HepG2 (cell line): ENCODE measurements around the gene GC. TPM values are rescaled to one million over a fixed set of nuclear protein-coding genes. Genes with fewer than 3 reads are reported as not detected.

ENCODE experiments used
- ATAC-seq: fragments of 200-7000 bp; cut with Tn5 transposase; 3 replicates; pipeline ENCODE4 v1.9.1; 2020; ENCODE audit warnings: mild to moderate bottlenecking, moderate library complexity
- BruUV-seq: library from RNA; stranded (reverse); fragments of 400-500 nt; replicated peaks from 2 replicates; lab custom pipeline; 2021; lab: Mats Ljungman, UMichigan
- CTCF ChIA-PET: fragments of 300-600 bp; formaldehyde crosslinking; extraction: SDS; loops from one replicate; lab custom pipeline; 2021; ENCODE audit warnings: low total read pairs, inconsistent platforms, low intra/inter-chr PET ratio; lab: Yijun Ruan, JAX
- POLR2A ChIA-PET: fragments of 350-600 bp; sonication (Branson Sonifier 250); formaldehyde crosslinking; loops from one replicate; lab custom pipeline; 2020; ENCODE audit warnings: antibody characterized with exemption, inconsistent platforms; lab: Yijun Ruan, JAX
- DNase-seq: peaks from one replicate; pipeline ENCODE4 v3.0.0-alpha.2; 2015; ENCODE audit warnings: low spot score
- FAIRE-seq: peaks from 3 replicates; lab custom pipeline; 2011; peaks lifted over from hg19 to GRCh38; lab: Jason Lieb, UNC
- H2AFZ ChIP-seq: one replicate; pipeline ENCODE4 v1.6.1; 2011; ENCODE audit warnings: low read length, inconsistent platforms
- H3K27ac ChIP-seq: fragments of 300-600 bp; 3 replicates; pipeline ENCODE4 v1.8.0; 2011; ENCODE audit warnings: mixed run types, mild to moderate bottlenecking, mixed read lengths, low read length, inconsistent platforms; ENCODE audit not compliant: insufficient read depth; ENCODE audit errors: extremely low read length
- H3K27me3 ChIP-seq, 2 experiments: fragments of 200-600 bp in 1 of 2; 2 replicates in 1 of 2; 3 replicates in 1 of 2; pipeline versions ENCODE4 v1.6.0 to v1.8.0; 2011; ENCODE audit warnings: low read length in 2 of 2, mild to moderate bottlenecking in 2 of 2, moderate library complexity in 2 of 2, inconsistent platforms in 1 of 2; ENCODE audit not compliant: insufficient read depth in 2 of 2, control insufficient read depth in 1 of 2
- H3K36me3 ChIP-seq, 2 experiments: fragments of 200-600 bp in 1 of 2; replicated peaks in 1 of 2; 2 replicates in 1 of 2; 3 replicates in 1 of 2; pipeline versions ENCODE4 v1.5.1 to v1.8.0; 2011; ENCODE audit warnings: low read length in 2 of 2, inconsistent platforms in 1 of 2; ENCODE audit not compliant: insufficient read depth in 2 of 2, control insufficient read depth in 1 of 2
- H3K4me1 ChIP-seq: 2 replicates; pipeline ENCODE4 v1.5.1; 2012; ENCODE audit warnings: low read length, inconsistent platforms; ENCODE audit not compliant: insufficient read depth
- H3K4me2 ChIP-seq: 2 replicates; pipeline ENCODE4 v1.6.0; 2011; ENCODE audit warnings: low read depth, low read length, inconsistent platforms
- H3K4me3 ChIP-seq, 3 experiments: fragments of 200-600 bp in 1 of 3; sonication (generic), shearing (Covaris generic) in 1 of 3; replicated peaks in 1 of 3; 2 replicates each; pipeline ENCODE4 v1.5.1; 2011 to 2016; ENCODE audit warnings: low read length in 3 of 3, inconsistent platforms in 2 of 3, low read depth in 2 of 3, mild to moderate bottlenecking in 2 of 3, control low read depth in 1 of 3, mixed read lengths in 1 of 3; ENCODE audit not compliant: insufficient read depth in 1 of 3
- H3K79me2 ChIP-seq: one replicate; pipeline ENCODE4 v1.6.1; 2011; ENCODE audit warnings: low read length, inconsistent platforms; ENCODE audit not compliant: insufficient read depth
- H3K9ac ChIP-seq: 2 replicates; pipeline ENCODE4 v1.6.0; 2011; ENCODE audit warnings: mild to moderate bottlenecking, low read depth, low read length, inconsistent platforms; ENCODE audit not compliant: insufficient read depth
- H3K9me3 ChIP-seq: 2 replicates; pipeline ENCODE4 v1.5.1; 2012; ENCODE audit warnings: mild to moderate bottlenecking, low read length
- H4K20me1 ChIP-seq: 2 replicates; pipeline ENCODE4 v1.6.0; 2011; ENCODE audit warnings: inconsistent platforms, mild to moderate bottlenecking, low read length, moderate library complexity; ENCODE audit not compliant: insufficient read depth
- CREB1 ChIP-seq, 2 experiments: fragments of 450-650 bp in 1 of 2; IDR thresholded peaks; 2 replicates each; pipeline ENCODE4 v1.6.1; 2016 to 2017; ENCODE audit warnings: control low read depth in 1 of 2, mild to moderate bottlenecking in 1 of 2, missing compliant biosample characterization in 1 of 2, missing genetic modification characterization in 1 of 2
- FOSL2 ChIP-seq: sonication (generic); formaldehyde crosslinking; IDR thresholded peaks from 2 replicates; pipeline ENCODE4 v1.4.0; 2020; ENCODE audit warnings: missing genetic modification reagents
- GATA4 ChIP-seq: sonication (generic); IDR thresholded peaks from 2 replicates; pipeline ENCODE4 v1.6.1; 2016; ENCODE audit warnings: antibody characterized with exemption, low read depth, borderline replicate concordance
- KDM1A ChIP-seq: IDR thresholded peaks from 2 replicates; pipeline ENCODE4 v1.6.1; 2016; ENCODE audit warnings: missing compliant biosample characterization
- KDM2A ChIP-seq: sonication (generic); formaldehyde crosslinking; IDR thresholded peaks from 2 replicates; pipeline ENCODE4 v1.4.0; 2020; ENCODE audit warnings: low read depth, missing genetic modification reagents, borderline replicate concordance
- KLF12 ChIP-seq: sonication (generic); formaldehyde crosslinking; IDR thresholded peaks from 2 replicates; pipeline ENCODE4 v1.4.0; 2020; ENCODE audit warnings: missing genetic modification reagents, borderline replicate concordance
- MTF1 ChIP-seq: sonication (generic); formaldehyde crosslinking; IDR thresholded peaks from 2 replicates; pipeline ENCODE4 v1.5.0; 2020; ENCODE audit warnings: missing genetic modification reagents
- REPIN1 ChIP-seq: sonication (generic); formaldehyde crosslinking; IDR thresholded peaks from 2 replicates; pipeline ENCODE4 v1.8.0; 2022; ENCODE audit warnings: missing genetic modification reagents, low read depth, mild to moderate bottlenecking, borderline replicate concordance
- RFXANK ChIP-seq: IDR thresholded peaks from 2 replicates; pipeline ENCODE4 v1.6.1; 2016
- SCMH1 ChIP-seq: sonication (generic); formaldehyde crosslinking; IDR thresholded peaks from 2 replicates; pipeline ENCODE4 v1.9.0; 2021; ENCODE audit warnings: missing genetic modification reagents, mild to moderate bottlenecking, borderline replicate concordance
- SRSF1 ChIP-seq: fragments of 200-400 bp; formaldehyde crosslinking; optimal IDR thresholded peaks from 2 replicates; pipeline ENCODE3; 2017; ENCODE audit warnings: mild to moderate bottlenecking, low read depth, low read length, moderate library complexity
- ZKSCAN1 ChIP-seq: fragments of 150-350 bp; IDR thresholded peaks from 2 replicates; pipeline ENCODE4 v1.6.1; 2014; ENCODE audit warnings: low read length
- ZMYM2 ChIP-seq: sonication (generic); formaldehyde crosslinking; IDR thresholded peaks from 2 replicates; pipeline ENCODE4 v1.8.0; 2022; ENCODE audit warnings: mild to moderate bottlenecking, missing genetic modification reagents
- ZNF317 ChIP-seq: sonication (generic); formaldehyde crosslinking; IDR thresholded peaks from 2 replicates; pipeline ENCODE4 v1.5.0; 2020; ENCODE audit warnings: mild to moderate bottlenecking, missing genetic modification reagents
- WGBS: methylation state at CpG from one replicate; pipeline ENCODE4 v1.1.6; 2017; ENCODE audit warnings: low lambda C conversion rate; 5-methylcytosine and 5-hydroxymethylcytosine counted together
- in situ Hi-C: cut with HindIII; loops from 2 replicates; pipeline ENCODE4 v1.10.0; 2017; ENCODE audit warnings: low pct_unique_long_range_greater_than_20kb; ENCODE audit not compliant: extremely low pct_ligation_motif_present
- intact Hi-C: fragments of 100-400 bp; cut with micrococcal nuclease; formaldehyde crosslinking; loops from one replicate; pipeline ENCODE4 v1.10.0; 2022; ENCODE audit not compliant: unreplicated experiment
- polyA plus RNA-seq, 8 experiments: library from polyadenylated mRNA; depleted of rRNA in 3 of 8; stranded (reverse) in 7 of 8; unstranded in 1 of 8; fragments of >200 nt; fragmentation: Illumina TruSeq in 4 of 8; extraction: Trizol in 4 of 8; gene quantifications; 2 replicates each; pipeline versions ENCODE4 v1.2.1 to v1.2.3, GENCODE V29; 2011 to 2016; ENCODE audit warnings: low read depth in 4 of 8, missing spikeins in 1 of 8, mixed read lengths in 1 of 8; ENCODE audit not compliant: insufficient read depth in 1 of 8
- total RNA-seq, 5 experiments: library from RNA; depleted of rRNA; stranded (reverse); fragments of >200 nt; fragmentation: Illumina TruSeq; extraction: Trizol; gene quantifications; 2 replicates each; pipeline ENCODE4 v1.2.3, GENCODE V29; 2016; ENCODE audit warnings: low read depth in 1 of 5
- TF ChIP-seq, protein P1 (sequence below): sonication (generic); formaldehyde crosslinking; IDR thresholded peaks from 2 replicates; pipeline ENCODE4 v1.5.0; 2020; ENCODE audit warnings: mild to moderate bottlenecking, missing genetic modification reagents
- TF ChIP-seq, protein P2 (sequence below): IDR thresholded peaks from 2 replicates; pipeline ENCODE4 v1.6.1; 2012; ENCODE audit warnings: low read length, improper control_type of control experiment
- TF ChIP-seq, protein P3 (sequence below): IDR thresholded peaks from 2 replicates; pipeline ENCODE4 v1.6.1; 2018; ENCODE audit warnings: missing genetic modification reagents, mild to moderate bottlenecking, missing compliant biosample characterization

The GC gene
- total and polyA plus RNA-seq, 2 of the 13 experiments (the other 11 are each of a cell fraction or from before 2014, with no cell fraction given) = 0.18 to 0.35 TPM

DNA sequence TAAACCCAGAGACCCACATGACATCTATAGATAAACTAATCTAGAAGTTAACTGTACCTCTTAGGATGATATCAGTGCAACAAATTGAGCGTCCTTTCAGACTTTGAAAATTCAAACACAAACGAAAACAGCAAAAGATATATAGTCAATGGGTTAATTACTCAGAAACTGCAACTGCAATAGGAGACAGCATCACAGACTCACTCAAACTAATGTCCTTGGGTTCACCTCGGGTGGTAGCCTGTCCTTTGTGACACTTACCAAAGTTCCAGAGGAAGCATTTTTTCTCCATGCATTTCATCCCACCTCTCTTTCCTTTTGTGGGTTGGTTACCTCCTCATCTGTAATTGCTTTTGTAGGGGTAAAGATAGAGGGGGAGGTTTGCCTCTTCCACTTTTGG is 9.7 kb downstream of the GC start (continued):
- TF ChIP-seq, protein P1, sequence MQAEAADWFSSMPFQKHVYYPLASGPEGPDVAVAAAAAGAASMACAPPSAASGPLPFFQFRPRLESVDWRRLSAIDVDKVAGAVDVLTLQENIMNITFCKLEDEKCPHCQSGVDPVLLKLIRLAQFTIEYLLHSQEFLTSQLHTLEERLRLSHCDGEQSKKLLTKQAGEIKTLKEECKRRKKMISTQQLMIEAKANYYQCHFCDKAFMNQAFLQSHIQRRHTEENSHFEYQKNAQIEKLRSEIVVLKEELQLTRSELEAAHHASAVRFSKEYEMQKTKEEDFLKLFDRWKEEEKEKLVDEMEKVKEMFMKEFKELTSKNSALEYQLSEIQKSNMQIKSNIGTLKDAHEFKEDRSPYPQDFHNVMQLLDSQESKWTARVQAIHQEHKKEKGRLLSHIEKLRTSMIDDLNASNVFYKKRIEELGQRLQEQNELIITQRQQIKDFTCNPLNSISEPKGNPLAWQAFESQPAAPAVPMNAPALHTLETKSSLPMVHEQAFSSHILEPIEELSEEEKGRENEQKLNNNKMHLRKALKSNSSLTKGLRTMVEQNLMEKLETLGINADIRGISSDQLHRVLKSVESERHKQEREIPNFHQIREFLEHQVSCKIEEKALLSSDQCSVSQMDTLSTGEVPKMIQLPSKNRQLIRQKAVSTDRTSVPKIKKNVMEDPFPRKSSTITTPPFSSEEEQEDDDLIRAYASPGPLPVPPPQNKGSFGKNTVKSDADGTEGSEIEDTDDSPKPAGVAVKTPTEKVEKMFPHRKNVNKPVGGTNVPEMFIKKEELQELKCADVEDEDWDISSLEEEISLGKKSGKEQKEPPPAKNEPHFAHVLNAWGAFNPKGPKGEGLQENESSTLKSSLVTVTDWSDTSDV = no peak
- no peak for TF ChIP-seq SCMH1 (CRISPR knock-in tag)
- TF ChIP-seq KDM2A (CRISPR knock-in tag) = no peak
- no peak for TF ChIP-seq ZMYM2 (CRISPR knock-in tag)
- TF ChIP-seq FOSL2 (CRISPR knock-in tag) = no peak
- TF ChIP-seq SRSF1 = no peak
- TF ChIP-seq KLF12 (CRISPR knock-in tag) = no peak
- TF ChIP-seq, all 625 proteins: peak for 0

DNA sequence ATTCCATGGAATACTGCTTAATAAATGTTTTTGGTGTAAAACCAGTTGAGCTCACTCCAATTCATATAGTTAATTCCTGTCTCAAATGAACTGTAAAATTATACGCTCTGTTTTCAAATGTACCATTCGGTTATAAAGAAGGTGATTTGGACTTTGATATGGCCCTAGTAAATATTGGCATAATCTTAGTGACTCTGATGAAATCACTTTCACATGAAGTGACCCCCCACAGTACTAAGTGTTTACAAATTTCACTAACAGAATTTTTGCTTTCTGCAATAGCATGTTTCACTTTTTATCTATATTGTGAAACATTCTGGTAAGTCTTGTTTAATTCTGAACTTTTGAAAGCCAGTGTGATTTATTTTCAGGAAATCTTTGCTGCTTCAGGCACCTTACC is 10.9 kb downstream of the GC start:
- no TSS peak for BruUV-seq
- ChIA-PET POLR2A (no interaction called here), CTCF (no interaction called here)
- H3K9ac ChIP-seq = no peak overlapping the region
- no peaks in the 10 kb centered on the region for H3K27me3 ChIP-seq
- WGBS = 13% methylated on average over 2 of the region's 2 CpGs
- DNase-seq (peak; percentile 2), ATAC-seq (peak; percentile 73), FAIRE-seq (no peak)
- no peaks in the 10 kb centered on the region for H3K36me3 ChIP-seq
- H3K9me3 ChIP-seq = no peaks in the 10 kb centered on the region
- no peaks in the 10 kb centered on the region for H4K20me1 ChIP-seq
- H3K27ac ChIP-seq = no peak overlapping the region
- H3K4me2 ChIP-seq = no peak overlapping the region
- intact Hi-C loops (no loop called here), in situ Hi-C loops (no loop called here)
- H3K79me2 ChIP-seq = no peaks in the 10 kb centered on the region
- H2AFZ ChIP-seq = no peak overlapping the region
- H3K4me3 ChIP-seq = no peak overlapping the region
- H3K4me1 ChIP-seq = peaks cover 20% of the 10 kb centered on the region
- TF ChIP-seq GATA4 (no peak), RFXANK (no peak), MTF1 (no peak), KDM1A (CRISPR knock-in tag) (no peak), REPIN1 (CRISPR knock-in tag) (no peak), ZNF317 (CRISPR knock-in tag) (no peak), CREB1 (IDR thresholded peaks at IDR 0.05) (no peak), CREB1 (CRISPR knock-in tag; IDR thresholded peaks at IDR 0.05) (0 out of 2 replicates have a peak, but pooled peaks have one; percentile 22), ZKSCAN1 (no peak)
- TF ChIP-seq, protein P2, sequence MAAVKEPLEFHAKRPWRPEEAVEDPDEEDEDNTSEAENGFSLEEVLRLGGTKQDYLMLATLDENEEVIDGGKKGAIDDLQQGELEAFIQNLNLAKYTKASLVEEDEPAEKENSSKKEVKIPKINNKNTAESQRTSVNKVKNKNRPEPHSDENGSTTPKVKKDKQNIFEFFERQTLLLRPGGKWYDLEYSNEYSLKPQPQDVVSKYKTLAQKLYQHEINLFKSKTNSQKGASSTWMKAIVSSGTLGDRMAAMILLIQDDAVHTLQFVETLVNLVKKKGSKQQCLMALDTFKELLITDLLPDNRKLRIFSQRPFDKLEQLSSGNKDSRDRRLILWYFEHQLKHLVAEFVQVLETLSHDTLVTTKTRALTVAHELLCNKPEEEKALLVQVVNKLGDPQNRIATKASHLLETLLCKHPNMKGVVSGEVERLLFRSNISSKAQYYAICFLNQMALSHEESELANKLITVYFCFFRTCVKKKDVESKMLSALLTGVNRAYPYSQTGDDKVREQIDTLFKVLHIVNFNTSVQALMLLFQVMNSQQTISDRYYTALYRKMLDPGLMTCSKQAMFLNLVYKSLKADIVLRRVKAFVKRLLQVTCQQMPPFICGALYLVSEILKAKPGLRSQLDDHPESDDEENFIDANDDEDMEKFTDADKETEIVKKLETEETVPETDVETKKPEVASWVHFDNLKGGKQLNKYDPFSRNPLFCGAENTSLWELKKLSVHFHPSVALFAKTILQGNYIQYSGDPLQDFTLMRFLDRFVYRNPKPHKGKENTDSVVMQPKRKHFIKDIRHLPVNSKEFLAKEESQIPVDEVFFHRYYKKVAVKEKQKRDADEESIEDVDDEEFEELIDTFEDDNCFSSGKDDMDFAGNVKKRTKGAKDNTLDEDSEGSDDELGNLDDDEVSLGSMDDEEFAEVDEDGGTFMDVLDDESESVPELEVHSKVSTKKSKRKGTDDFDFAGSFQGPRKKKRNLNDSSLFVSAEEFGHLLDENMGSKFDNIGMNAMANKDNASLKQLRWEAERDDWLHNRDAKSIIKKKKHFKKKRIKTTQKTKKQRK = no peak
- TF ChIP-seq, protein P3, sequence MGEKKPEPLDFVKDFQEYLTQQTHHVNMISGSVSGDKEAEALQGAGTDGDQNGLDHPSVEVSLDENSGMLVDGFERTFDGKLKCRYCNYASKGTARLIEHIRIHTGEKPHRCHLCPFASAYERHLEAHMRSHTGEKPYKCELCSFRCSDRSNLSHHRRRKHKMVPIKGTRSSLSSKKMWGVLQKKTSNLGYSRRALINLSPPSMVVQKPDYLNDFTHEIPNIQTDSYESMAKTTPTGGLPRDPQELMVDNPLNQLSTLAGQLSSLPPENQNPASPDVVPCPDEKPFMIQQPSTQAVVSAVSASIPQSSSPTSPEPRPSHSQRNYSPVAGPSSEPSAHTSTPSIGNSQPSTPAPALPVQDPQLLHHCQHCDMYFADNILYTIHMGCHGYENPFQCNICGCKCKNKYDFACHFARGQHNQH (CRISPR knock-in tag) = no peak
